T-helper 1 cell treated with Interleukin-12 subunit alpha and Interleukin-12 subunit beta and Interleukin-4 antibody, amounts not matched to agents 30 ng/mL and 1 ng/mL, for 36 hours (primary cell): Measurements from ENCODE around the gene CBFA2T2. TPM values are rescaled to one million over a fixed set of nuclear protein-coding genes. Genes with fewer than 3 reads are reported as not detected.
"Not testable (repeated sequence)": the region's sequence is repeated elsewhere in the genome, so short reads cannot be mapped to it uniquely, and the experiment has no call there.

Experiments
- intact Hi-C: fragments of 100-400 bp; cut with micrococcal nuclease; formaldehyde crosslinking; loops from one replicate; pipeline ENCODE4 v1.15.1; 2024
- total RNA-seq: library from RNA; stranded (reverse); gene quantifications from 2 replicates; pipeline ENCODE4 v1.2.3, GENCODE V29; 2022

CBFA2T2 gene
- total RNA-seq, 1 donor from 2014 or later, result 19.4 TPM

GRCh38 chr20:33569802-33570391 lies 80.0 kb downstream of the CBFA2T2 start:
- intact Hi-C loops, result no loop called here

DNA sequence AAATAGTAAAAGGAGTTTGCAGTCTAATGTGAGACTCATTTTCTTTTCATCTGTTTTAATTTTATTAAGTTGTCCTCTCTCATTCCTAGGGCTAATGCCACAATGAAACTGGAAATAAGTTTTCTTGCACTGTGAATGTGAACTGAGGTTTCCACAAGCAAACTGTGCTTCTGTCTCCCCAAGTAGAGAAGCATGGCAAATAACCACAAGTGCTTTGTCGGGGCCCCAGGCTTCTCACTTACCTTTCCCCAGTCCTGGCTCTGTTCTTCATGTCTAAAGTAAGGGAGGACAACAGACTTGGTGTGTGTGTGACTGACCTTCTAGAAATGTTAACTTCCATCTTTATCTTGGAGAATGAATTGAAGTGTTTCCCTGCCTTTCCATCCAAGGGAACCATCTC lies 80.8 kb downstream of the CBFA2T2 start:
- intact Hi-C loops, result no loop called here

DNA sequence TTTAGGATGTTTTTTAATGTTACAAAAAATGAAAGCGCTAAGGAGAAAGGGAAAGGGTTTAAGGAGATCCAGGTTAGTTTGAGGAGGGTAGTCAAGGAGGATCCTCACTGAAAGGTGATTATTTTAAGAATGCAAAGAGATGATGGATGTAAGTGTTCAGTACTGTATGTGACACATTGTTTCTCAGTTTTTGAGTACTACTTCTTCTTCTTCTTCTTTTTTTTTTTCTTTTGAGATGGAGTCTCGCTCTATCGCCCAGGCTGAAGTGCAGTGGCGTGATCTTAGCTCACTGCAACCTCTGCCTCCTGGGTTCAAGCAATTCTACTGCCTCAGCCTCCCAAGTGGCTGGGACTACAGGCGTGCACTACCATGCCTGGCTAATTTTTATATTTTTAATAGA lies 83.4 kb downstream of the CBFA2T2 start:
- intact Hi-C loops, result not testable (repeated sequence)

- intact Hi-C loops, result no loop called here
Observed at GRCh38 chr20:33575282-33575681, 85.4 kb downstream of the CBFA2T2 start.

GRCh38 chr20:33576432-33577125 lies 86.7 kb downstream of the CBFA2T2 start:
- intact Hi-C loops, result no loop called here

- intact Hi-C loops, result no loop called here
Observed at GRCh38 chr20:33578510-33578909, 88.6 kb downstream of the CBFA2T2 start.

- intact Hi-C loops, result no loop called here
Observed at GRCh38 chr20:33583143-33583542, 93.2 kb downstream of the CBFA2T2 start.

GRCh38 chr20:33584976-33585375 lies 95.1 kb downstream of the CBFA2T2 start:
- intact Hi-C loops, result no loop called here

DNA sequence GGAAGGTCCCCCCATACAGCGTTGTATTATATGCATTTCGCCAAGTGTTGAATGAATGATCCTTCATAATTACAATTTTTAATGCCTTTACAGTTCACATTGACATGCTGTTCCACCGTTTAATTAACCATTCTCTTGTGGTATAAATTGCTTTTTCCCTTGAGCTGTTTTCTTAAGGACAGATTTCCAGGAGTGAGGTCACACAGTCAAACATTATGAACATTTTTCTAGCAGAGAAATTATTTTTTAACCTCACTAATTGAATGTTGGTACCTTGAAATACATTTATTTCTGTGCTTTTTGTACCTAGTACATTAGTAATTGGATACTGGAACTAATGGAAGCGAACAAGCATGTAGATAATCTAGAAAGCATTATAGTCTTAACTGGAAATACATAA lies 95.5 kb downstream of the CBFA2T2 start:
- intact Hi-C loops, result no loop called here

DNA sequence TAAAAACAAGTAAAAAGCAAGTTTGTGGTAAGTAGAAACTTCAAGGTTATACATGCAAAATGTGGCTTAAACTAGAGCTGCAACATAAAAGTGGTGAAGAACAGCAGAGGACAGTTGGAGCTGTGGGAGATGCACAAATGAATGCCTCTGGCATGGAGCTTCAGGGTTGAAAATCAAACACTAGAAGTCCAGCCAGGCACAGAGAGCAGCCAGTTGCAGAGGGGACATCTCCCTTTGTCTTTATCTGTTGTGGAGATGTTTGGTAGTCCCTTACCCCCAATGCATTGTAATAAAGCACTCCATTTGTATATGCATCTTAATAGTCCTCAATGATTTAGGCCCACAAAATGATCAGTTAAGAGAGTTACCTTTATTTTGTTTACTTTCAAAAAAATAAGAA lies 99.2 kb downstream of the CBFA2T2 start:
- intact Hi-C loops, result no loop called here

GRCh38 chr20:33591901-33592300 lies 102.0 kb downstream of the CBFA2T2 start:
- intact Hi-C loops, result not testable (repeated sequence)

DNA sequence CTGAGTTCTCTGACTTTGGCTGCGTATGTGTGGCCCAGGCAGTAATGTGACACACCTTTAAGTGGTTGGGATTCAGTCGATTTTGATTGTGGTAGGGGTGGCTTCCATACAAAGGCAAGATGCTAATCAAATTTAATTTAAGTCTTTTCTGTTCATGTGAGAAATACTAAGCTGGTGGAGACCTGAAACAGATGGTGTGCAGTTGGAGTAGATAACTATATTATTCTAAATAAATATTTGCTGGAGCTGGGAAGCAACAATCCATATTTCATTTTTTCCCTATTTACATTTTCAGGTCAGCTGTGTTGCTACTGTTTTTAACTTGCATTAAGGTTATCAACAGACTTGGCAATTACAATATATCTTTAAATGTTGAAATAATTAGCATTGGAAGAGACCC lies 104.8 kb downstream of the CBFA2T2 start:
- intact Hi-C loops, result no loop called here

DNA sequence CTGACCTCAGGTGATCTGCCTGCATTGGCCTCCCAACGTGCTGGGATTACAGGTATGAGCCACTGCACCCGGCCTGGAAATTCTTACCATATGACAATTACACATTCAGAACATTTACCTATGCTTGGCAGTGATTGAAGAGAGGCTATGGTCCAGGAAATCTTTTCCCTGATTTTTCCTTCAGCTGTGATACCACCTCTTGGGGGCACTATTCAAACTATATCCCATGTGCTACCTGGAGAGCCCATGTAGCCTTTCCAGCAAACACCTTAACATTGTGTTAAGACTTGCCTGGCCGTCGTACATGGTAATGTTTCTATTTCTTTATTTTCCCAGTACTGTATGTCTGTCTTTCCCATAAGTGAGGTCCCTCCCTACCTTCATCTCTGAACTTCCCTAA lies 110.5 kb downstream of the CBFA2T2 start:
- intact Hi-C loops, result no loop called here

DNA sequence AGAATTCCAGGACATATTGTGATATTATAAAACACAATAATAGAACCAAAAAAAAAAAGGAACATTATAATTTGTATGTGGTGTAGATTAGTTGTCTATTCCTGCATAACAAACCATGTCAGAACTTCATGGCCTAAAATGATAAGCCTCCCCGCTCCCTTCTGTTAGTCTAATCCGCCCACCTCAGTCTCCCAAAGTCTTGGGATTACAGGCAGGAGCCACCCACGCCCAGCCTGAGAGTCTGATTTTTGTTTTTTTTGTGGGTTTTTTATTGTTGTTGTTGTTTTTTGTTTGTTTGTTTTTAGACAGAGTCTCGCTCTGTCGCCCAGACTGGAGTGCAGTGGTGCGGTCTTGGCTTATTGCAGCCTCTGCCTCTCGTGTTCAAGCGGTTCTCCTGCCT lies 111.1 kb downstream of the CBFA2T2 start:
- intact Hi-C loops, result no loop called here

DNA sequence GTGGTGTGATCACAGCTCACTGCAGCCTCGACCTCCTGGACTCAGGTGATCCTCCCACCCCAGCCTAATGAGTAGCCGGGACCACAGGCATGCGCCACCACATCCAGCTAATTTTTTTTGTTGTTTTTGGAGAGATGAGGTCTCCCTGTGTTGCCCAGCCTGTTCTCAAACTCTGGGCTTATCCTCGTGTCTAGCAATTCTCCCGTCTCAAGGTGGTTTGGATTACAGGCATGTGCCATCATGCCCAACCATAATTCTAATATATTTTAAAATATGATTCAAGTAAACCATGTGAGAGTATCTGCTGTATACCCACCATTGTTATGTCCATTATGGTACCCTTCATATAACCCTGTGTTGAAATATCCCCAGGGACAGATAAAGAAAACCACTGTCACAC lies 112.0 kb downstream of the CBFA2T2 start:
- intact Hi-C loops, result no loop called here

- intact Hi-C loops, result no loop called here
Observed at GRCh38 chr20:33602826-33603590, 113.1 kb downstream of the CBFA2T2 start.

- intact Hi-C loops, result no loop called here
Observed at GRCh38 chr20:33604084-33604990, 114.4 kb downstream of the CBFA2T2 start.

DNA sequence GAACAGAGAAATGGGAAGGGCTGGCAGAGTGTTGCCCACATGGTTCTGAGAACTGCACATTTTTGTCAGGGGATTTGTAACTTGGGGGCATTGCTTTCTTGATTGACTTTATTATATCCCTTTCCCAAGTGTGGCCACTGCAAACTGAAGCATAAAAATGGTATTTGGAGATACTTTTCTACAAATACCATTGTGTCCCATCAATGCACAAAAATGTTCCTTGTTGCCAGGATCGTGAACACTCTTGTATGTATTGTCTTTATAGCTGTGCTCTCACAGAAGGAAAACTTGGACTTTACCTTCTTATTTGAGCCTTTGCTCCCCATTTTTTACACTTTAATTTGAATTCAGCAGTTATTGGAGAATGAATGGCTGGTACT lies 115.1 kb downstream of the CBFA2T2 start:
- intact Hi-C loops, result no loop called here

DNA sequence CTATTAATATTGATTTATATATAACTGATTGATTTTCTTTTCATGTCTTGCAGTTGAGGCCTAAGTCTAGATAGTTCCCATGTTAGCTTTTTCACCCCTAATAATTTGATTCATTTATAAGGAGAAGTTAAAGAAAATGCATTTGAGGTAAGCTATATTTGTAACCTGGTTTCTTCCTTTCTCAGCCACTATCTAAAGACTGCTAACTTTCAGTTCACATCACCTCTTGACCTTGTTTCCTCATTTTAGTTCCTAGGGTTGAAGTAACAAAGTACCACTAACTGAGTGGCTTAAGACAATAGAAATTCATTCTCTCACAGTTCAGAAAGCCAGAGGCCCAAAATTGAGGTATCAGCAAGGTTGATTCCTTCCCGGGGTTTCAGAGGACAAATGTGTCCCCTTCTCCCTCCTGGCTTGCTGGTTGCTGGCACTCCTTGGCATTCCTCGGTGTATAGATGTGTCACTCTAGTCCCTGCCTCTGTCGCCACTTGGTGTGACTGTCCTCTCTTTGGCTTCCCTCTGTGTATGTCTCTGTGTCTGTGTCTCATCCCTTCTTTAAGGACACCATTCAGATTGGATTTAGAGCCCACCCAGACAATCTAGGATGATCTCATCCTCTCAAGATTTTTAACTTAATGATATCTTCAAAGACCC lies 116.3 kb downstream of the CBFA2T2 start:
- intact Hi-C loops, result no loop called here

GRCh38 chr20:33609504-33609903 lies 119.6 kb downstream of the CBFA2T2 start:
- intact Hi-C loops, result no loop called here

DNA sequence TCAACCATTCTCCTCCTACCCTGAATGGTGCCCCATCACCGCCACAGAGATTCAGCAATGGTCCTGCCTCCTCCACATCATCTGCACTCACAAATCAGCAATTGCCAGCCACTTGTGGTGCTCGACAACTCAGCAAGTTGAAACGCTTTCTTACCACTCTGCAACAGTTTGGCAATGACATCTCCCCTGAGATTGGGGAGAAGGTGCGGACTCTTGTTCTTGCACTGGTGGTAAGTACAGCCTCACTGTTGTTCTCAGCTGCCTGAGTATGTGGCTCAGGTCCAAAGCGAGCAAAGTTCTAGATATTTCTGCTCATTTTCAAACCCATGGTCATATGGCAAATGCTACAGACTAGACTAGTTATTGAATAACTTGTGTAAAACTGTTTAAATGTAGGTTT lies 121.2 kb downstream of the CBFA2T2 start:
- intact Hi-C loops, result no loop called here
